B cell (primary cell): Measurements from ENCODE around the gene PBX1. TPM values are rescaled to one million over a fixed set of nuclear protein-coding genes. Genes with fewer than 3 reads are reported as not detected.

Experiments
- ATAC-seq: fragments of 200-7000 bp; cut with Tn5 transposase; one replicate; pipeline ENCODE4 v1.10.0; 2021; ENCODE audit warnings: low read depth, mild to moderate bottlenecking, moderate number of reproducible peaks, moderate library complexity
- CTCF ChIA-PET: fragments of 350-600 bp; sonication (Branson Sonifier 250); formaldehyde crosslinking; loops from one replicate; lab custom pipeline; 2021; ENCODE audit warnings: antibody characterized with exemption, inconsistent platforms; lab: Charles Lee
- POLR2A ChIA-PET: fragments of 350-600 bp; sonication (Branson Sonifier 250); formaldehyde crosslinking; loops from one replicate; lab custom pipeline; 2021; ENCODE audit warnings: antibody characterized with exemption; lab: Charles Lee
- DNase-seq: peaks from one replicate; pipeline ENCODE4 v3.0.0; 2013
- H2AFZ ChIP-seq: 2 replicates; pipeline ENCODE4 v1.6.1; 2012; ENCODE audit warnings: mild to moderate bottlenecking, low read depth, low read length; ENCODE audit not compliant: insufficient read depth, poor library complexity, severe bottlenecking
- H3K27ac ChIP-seq, 2 donors: 1 replicate in 1 of 2; 2 replicates in 1 of 2; pipeline ENCODE4 v1.5.1; 2012 to 2013; ENCODE audit warnings: low read length in 2 of 2, mild to moderate bottlenecking in 2 of 2, moderate library complexity in 1 of 2
- H3K27me3 ChIP-seq, 4 experiments: fragments of 200-600 bp in 1 of 4; sonication (generic) in 1 of 4; replicated peaks in 1 of 4; 1 replicate in 2 of 4; 2 replicates in 2 of 4; pipeline versions ENCODE4 v1.6.1 to v1.7.0; 2013 to 2016; ENCODE audit warnings: low read length in 3 of 4, mild to moderate bottlenecking in 2 of 4, mixed read lengths in 1 of 4, moderate library complexity in 1 of 4; ENCODE audit not compliant: insufficient read depth in 4 of 4, control insufficient read depth in 3 of 4; ENCODE audit errors: control extremely low read depth in 1 of 4
- H3K36me3 ChIP-seq, 2 experiments: replicated peaks in 1 of 2; 1 replicate in 1 of 2; 2 replicates in 1 of 2; pipeline versions ENCODE4 v1.6.1 to v1.7.1; 2013; ENCODE audit warnings: low read length in 1 of 2; ENCODE audit not compliant: insufficient read depth in 2 of 2, control insufficient read depth in 1 of 2; ENCODE audit errors: control extremely low read depth in 1 of 2, extremely low read depth in 1 of 2
- H3K4me1 ChIP-seq, 2 donors: fragments of 200-600 bp in 1 of 2; sonication (generic) in 1 of 2; 1 replicate in 1 of 2; 2 replicates in 1 of 2; pipeline versions ENCODE4 v1.5.1 to v1.6.1; 2013 to 2017; ENCODE audit warnings: low read length in 2 of 2; ENCODE audit not compliant: control insufficient read depth in 2 of 2, insufficient read depth in 2 of 2
- H3K4me2 ChIP-seq: replicated peaks from 2 replicates; pipeline ENCODE3; 2012; ENCODE audit warnings: mild to moderate bottlenecking, low read depth, low read length; ENCODE audit not compliant: poor library complexity, severe bottlenecking
- H3K4me3 ChIP-seq, 5 experiments: fragments of 200-600 bp in 1 of 5; sonication (generic) in 1 of 5; 1 replicate in 3 of 5; 2 replicates in 2 of 5; pipeline versions ENCODE4 v1.5.1 to v1.7.0; 2011 to 2016; ENCODE audit warnings: low read length in 4 of 5, mild to moderate bottlenecking in 4 of 5, low read depth in 2 of 5, control low read depth in 1 of 5, moderate library complexity in 1 of 5; ENCODE audit not compliant: insufficient read depth in 1 of 5; ENCODE audit errors: control extremely low read depth in 1 of 5, extremely low read depth in 1 of 5
- H3K79me2 ChIP-seq: fragments of 200-600 bp; sonication (generic); one replicate; pipeline ENCODE4 v1.6.0; 2016; ENCODE audit warnings: low read length; ENCODE audit not compliant: control insufficient read depth, insufficient read depth
- H3K9ac ChIP-seq: fragments of 200-600 bp; sonication (generic); 2 replicates; pipeline ENCODE4 v1.6.1; 2017; ENCODE audit warnings: mild to moderate bottlenecking, low read length, moderate library complexity
- H3K9me3 ChIP-seq, 3 donors: one replicate each; pipeline versions ENCODE4 v1.6.1 to v1.7.1; 2013; ENCODE audit warnings: low read length in 2 of 3; ENCODE audit not compliant: control insufficient read depth in 2 of 3, insufficient read depth in 1 of 3; ENCODE audit errors: control extremely low read depth in 1 of 3
- H4K20me1 ChIP-seq: 2 replicates; pipeline ENCODE4 v1.6.0; 2012; ENCODE audit warnings: mild to moderate bottlenecking, low read length; ENCODE audit not compliant: insufficient read depth, control insufficient read depth, poor library complexity, severe bottlenecking
- H3K27ac Mint-ChIP-seq: one replicate; pipeline ENCODE4 v1.8.0; 2021; ENCODE audit warnings: mixed read lengths
- H3K27me3 Mint-ChIP-seq: one replicate; pipeline ENCODE4 v1.8.0; 2021; ENCODE audit warnings: mixed read lengths
- H3K4me1 Mint-ChIP-seq: one replicate; pipeline ENCODE4 v1.8.0; 2021; ENCODE audit warnings: mixed read lengths
- H3K4me3 Mint-ChIP-seq: one replicate; pipeline ENCODE4 v1.8.0; 2021; ENCODE audit warnings: mixed read lengths
- H3K9me3 Mint-ChIP-seq: one replicate; pipeline ENCODE4 v1.8.0; 2022; ENCODE audit warnings: mixed read lengths; ENCODE audit not compliant: insufficient read depth
- CTCF ChIP-seq: fragments of 200-600 bp; IDR thresholded peaks from one replicate; pipeline ENCODE4 v1.8.0; 2022; ENCODE audit warnings: antibody characterized with exemption, mild to moderate bottlenecking
- EZH2 ChIP-seq: IDR thresholded peaks from 2 replicates; pipeline ENCODE4 v1.6.1; 2012; ENCODE audit warnings: borderline replicate concordance, low read depth, mild to moderate bottlenecking, moderate library complexity, low read length; ENCODE audit not compliant: insufficient read depth, poor library complexity, severe bottlenecking
- WGBS: methylation state at CpG from one replicate; pipeline ENCODE4 v1.1.5; 2013; ENCODE audit warnings: missing lambda C conversion rate; ENCODE audit not compliant: insufficient coverage; 5-methylcytosine and 5-hydroxymethylcytosine counted together
- intact Hi-C: fragments of 100-400 bp; cut with micrococcal nuclease; formaldehyde crosslinking; loops from one replicate; pipeline ENCODE4 v1.10.0; 2022
- polyA plus RNA-seq: library from polyadenylated mRNA; depleted of rRNA; stranded (reverse); fragments of >200 nt; gene quantifications from 2 replicates; pipeline ENCODE4 v1.2.3, GENCODE V29; 2012
- total RNA-seq, 2 donors: library from RNA; stranded (reverse); fragments of 120-200 nt in 1 of 2; gene quantifications; 1 replicate in 1 of 2; 2 replicates in 1 of 2; pipeline versions ENCODE4 v1.2.3 to v1.2.4, GENCODE V29; 2013 to 2022

PBX1 gene
- total and polyA plus RNA-seq, 2 donors (not counting 1 experiment from before 2014, with no cell fraction given) = 0.32 TPM; not detected in 1

GRCh38 chr1:164518692-164519332, 40.2 kb upstream of the PBX1 start:
- Histone ChIP-seq H3K4me2 (no peak overlapping the region), H4K20me1 (no peaks in the 10 kb centered on the region), H3K27ac (no peak overlapping the region), H3K27me3 (no peaks in the 10 kb centered on the region), H3K36me3 (no peaks in the 10 kb centered on the region), H3K4me3 (no peak overlapping the region), H2AFZ (no peak overlapping the region), H3K79me2 (no peaks in the 10 kb centered on the region), H3K4me1 (no peaks in the 10 kb centered on the region), H3K9me3 (no peaks in the 10 kb centered on the region), H3K9ac (no peak overlapping the region)
- intact Hi-C loops = no loop called here
- Mint-ChIP-seq H3K27ac (no peak overlapping the region), H3K4me1 (no peaks in the 10 kb centered on the region), H3K4me3 (no peak overlapping the region), H3K27me3 (no peaks in the 10 kb centered on the region), H3K9me3 (no peaks in the 10 kb centered on the region)
- no peak for ATAC-seq
- ChIA-PET POLR2A (no interaction called here), CTCF (no interaction called here)
- TF ChIP-seq CTCF (no peak), EZH2 (no peak)
- no peak for DNase-seq
- whole genome bisulfite sequencing = 100% methylated on average over 2 of the region's 3 CpGs

GRCh38 chr1:164519426-164519825, 39.6 kb upstream of the PBX1 start:
- Histone ChIP-seq H3K4me1 (no peaks in the 10 kb centered on the region), H3K9ac (no peak overlapping the region), H3K4me2 (no peak overlapping the region), H3K79me2 (no peaks in the 10 kb centered on the region), H3K27ac (no peak overlapping the region), H3K27me3 (no peaks in the 10 kb centered on the region), H3K9me3 (no peaks in the 10 kb centered on the region), H4K20me1 (no peaks in the 10 kb centered on the region), H3K4me3 (no peak overlapping the region), H2AFZ (no peak overlapping the region), H3K36me3 (no peaks in the 10 kb centered on the region)
- DNase-seq (no peak), ATAC-seq (no peak)
- Mint-ChIP-seq H3K27ac (no peak overlapping the region), H3K9me3 (no peaks in the 10 kb centered on the region), H3K27me3 (no peaks in the 10 kb centered on the region), H3K4me1 (no peaks in the 10 kb centered on the region), H3K4me3 (no peak overlapping the region)
- intact Hi-C loops = no loop called here
- no CpG with 5 or more reads among the region's 4 CpGs for WGBS
- ChIA-PET POLR2A (no interaction called here), CTCF (no interaction called here)
- TF ChIP-seq EZH2 = no peak
- TF ChIP-seq CTCF = no peak
